Activated CD4-positive, alpha-beta T cell treated with anti-CD3 and anti-CD28 coated beads for 36 hours (primary cell): ENCODE results near the gene LRRC8E. TPM values are rescaled to one million over a fixed set of nuclear protein-coding genes. Genes with fewer than 3 reads are reported as not detected.

ENCODE experiments used
- ATAC-seq: fragments of 200-7000 bp; cut with Tn5 transposase; one replicate; pipeline ENCODE4 v1.10.0; 2021; ENCODE audit warnings: mild to moderate bottlenecking, moderate library complexity
- CTCF ChIA-PET: fragments of 350-600 bp; sonication (Branson Sonifier 250); formaldehyde crosslinking; loops from one replicate; lab custom pipeline; 2021; ENCODE audit warnings: antibody characterized with exemption; lab: Charles Lee
- POLR2A ChIA-PET: fragments of 350-600 bp; sonication (Branson Sonifier 250); formaldehyde crosslinking; loops from one replicate; lab custom pipeline; 2021; ENCODE audit warnings: antibody characterized with exemption, inconsistent platforms; lab: Charles Lee
- DNase-seq: peaks from one replicate; pipeline ENCODE4 v3.0.0-alpha.2; 2020
- H3K27ac Mint-ChIP-seq: one replicate; pipeline ENCODE4 v1.8.0; 2021; ENCODE audit warnings: mixed read lengths
- H3K27me3 Mint-ChIP-seq: one replicate; pipeline ENCODE4 v1.8.0; 2021; ENCODE audit warnings: mixed read lengths
- H3K36me3 Mint-ChIP-seq: one replicate; pipeline ENCODE4 v1.8.0; 2021; ENCODE audit warnings: low read depth, mixed read lengths
- H3K4me1 Mint-ChIP-seq: one replicate; pipeline ENCODE4 v1.8.0; 2021; ENCODE audit warnings: mixed read lengths
- H3K4me3 Mint-ChIP-seq: one replicate; pipeline ENCODE4 v1.8.0; 2021; ENCODE audit warnings: mild to moderate bottlenecking, moderate library complexity, mixed read lengths
- H3K9me3 Mint-ChIP-seq: one replicate; pipeline ENCODE4 v1.8.0; 2021; ENCODE audit warnings: low read depth, mixed read lengths
- intact Hi-C, 2 experiments: fragments of 100-400 bp; cut with DNase I in 1 of 2; cut with micrococcal nuclease in 1 of 2; formaldehyde crosslinking; loops; one replicate each; pipeline versions ENCODE4 v1.14.2 to v1.15.1; 2022 to 2024; cut with DNase I, micrococcal nuclease
- total RNA-seq, 2 experiments: library from RNA; stranded (reverse); gene quantifications; one replicate each; pipeline ENCODE4 v1.2.3, GENCODE V29; 2021

Gene LRRC8E
- total RNA-seq, 2 experiments from 2014 or later, result not detected

DNA sequence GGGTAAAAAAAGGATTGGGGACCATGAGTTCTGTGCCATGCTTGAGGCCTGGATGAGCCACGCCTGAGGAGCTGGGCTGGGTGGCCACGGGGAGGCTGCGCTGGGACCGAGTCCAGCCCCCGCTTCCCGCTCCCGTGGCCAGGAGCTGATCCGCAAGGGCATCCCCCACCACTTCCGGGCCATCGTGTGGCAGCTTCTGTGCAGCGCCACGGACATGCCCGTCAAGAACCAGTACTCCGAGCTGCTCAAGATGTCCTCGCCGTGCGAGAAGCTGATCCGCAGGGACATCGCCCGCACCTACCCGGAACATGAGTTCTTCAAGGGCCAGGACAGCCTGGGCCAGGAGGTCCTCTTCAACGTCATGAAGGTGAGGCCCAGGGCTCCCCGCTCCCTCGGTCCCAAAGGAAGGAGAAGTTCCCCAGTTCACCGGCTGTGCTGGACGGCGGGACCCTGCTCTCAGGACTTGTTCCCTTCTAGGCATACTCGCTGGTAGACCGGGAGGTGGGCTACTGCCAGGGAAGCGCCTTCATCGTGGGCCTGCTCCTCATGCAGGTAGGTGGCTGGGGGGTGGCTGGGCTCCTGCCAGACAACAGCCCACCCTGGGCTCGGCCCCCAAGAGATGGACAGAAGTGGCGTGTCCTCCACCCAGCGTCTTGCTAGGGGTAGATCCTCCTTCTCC lies 39.4 kb upstream of the LRRC8E start:
- Mint-ChIP-seq H3K9me3 (no peaks in the 10 kb centered on the region), H3K4me3 (no peak overlapping the region), H3K4me1 (peaks cover 3% of the 10 kb centered on the region), H3K36me3 (no peaks in the 10 kb centered on the region), H3K27ac (no peak overlapping the region), H3K27me3 (no peaks in the 10 kb centered on the region)
- intact Hi-C loops, result no loop called here
- CTCF ChIA-PET, result no interaction called here
- POLR2A ChIA-PET, result no interaction called here
- ATAC-seq (no peak), DNase-seq (no peak)

DNA sequence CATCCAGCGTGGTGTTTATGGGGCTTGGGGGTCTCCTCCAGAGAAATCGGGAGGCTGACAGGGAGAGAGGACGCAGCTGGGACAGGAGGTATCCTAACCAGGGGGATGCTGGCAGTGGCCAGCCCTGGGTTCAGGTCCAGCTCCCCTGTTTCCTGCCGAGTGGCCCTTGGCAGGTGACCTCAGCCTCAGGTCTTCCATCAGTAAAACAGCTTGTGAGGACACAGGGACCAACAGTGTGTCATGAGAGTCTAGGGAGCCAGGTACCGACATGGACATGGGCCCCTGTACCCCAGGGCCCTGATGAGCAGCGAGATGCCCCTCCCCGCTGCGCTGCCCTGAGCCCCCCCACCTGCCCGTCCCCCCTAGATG lies 38.7 kb upstream of the LRRC8E start:
- CTCF ChIA-PET, result interaction anchor here (0.8 kb wide), 1 partner anchor 19 kb away, joined by 3 read pairs; the partner anchor contains the start of gene EVI5L
- H3K9me3 Mint-ChIP-seq, result no peaks in the 10 kb centered on the region
- ATAC-seq, result no peak

DNA sequence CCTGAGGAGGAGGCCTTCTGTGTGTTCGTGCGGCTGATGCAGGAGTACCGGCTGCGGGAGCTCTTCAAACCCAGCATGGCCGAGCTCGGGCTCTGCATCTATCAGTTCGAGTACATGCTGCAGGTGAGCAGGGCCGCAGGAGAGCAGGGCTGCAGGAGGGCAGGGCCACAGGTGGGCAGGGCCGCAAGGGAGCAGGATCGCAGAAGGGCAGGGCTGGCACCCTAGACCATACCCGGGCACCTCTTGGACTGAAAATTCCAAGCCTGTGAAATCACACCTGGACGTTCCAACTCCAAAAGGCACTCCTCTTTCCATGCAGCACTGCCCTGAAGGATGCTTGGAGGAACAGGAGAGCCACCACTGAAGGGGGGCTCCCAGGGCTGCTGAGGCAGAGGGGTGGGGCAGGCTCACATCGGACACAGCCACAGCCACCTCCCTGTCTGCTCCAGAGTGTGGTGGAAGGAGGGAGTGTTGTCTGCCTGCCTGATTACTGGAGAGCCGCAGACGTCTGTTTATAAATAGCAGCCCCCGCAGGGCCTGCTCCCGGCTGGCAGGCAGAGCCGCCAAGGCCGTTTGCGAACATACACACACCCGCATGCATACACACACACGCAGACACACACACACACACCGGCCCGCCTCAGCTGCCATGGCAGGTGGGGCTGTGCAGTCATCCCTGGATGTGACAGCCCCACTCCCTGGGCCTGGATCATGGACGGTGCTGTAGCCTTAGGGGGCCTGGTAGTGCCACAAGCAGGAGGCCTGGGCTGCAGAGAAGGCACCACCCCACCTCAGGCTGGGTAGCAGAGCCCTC lies 38.1 kb upstream of the LRRC8E start:
- ChIA-PET POLR2A (no interaction called here), CTCF (interaction anchor here (0.5 to 0.8 kb wide), 2 partner anchors 20 to 198 kb away, joined by 3 read pairs; partner anchors contain the start of gene EVI5L)
- ATAC-seq (no peak), DNase-seq (no peak)
- Mint-ChIP-seq H3K27ac (no peak overlapping the region), H3K4me3 (no peak overlapping the region), H3K36me3 (no peaks in the 10 kb centered on the region), H3K9me3 (no peaks in the 10 kb centered on the region), H3K27me3 (no peaks in the 10 kb centered on the region), H3K4me1 (peaks cover 3% of the 10 kb centered on the region)
- intact Hi-C loops, result loop anchor here in 1 of 2 experiments (5.0 kb wide), 1 partner anchor 72 kb away; the partner anchor contains the start of gene SNAPC2

More for the DNA sequence above, 38.7 kb upstream of the LRRC8E start:
- Mint-ChIP-seq H3K36me3 (no peaks in the 10 kb centered on the region), H3K27me3 (no peaks in the 10 kb centered on the region), H3K4me3 (no peak overlapping the region), H3K27ac (no peak overlapping the region), H3K4me1 (peaks cover 3% of the 10 kb centered on the region)
- intact Hi-C loops, result no loop called here
- DNase-seq, result no peak
- POLR2A ChIA-PET, result no interaction called here

DNA sequence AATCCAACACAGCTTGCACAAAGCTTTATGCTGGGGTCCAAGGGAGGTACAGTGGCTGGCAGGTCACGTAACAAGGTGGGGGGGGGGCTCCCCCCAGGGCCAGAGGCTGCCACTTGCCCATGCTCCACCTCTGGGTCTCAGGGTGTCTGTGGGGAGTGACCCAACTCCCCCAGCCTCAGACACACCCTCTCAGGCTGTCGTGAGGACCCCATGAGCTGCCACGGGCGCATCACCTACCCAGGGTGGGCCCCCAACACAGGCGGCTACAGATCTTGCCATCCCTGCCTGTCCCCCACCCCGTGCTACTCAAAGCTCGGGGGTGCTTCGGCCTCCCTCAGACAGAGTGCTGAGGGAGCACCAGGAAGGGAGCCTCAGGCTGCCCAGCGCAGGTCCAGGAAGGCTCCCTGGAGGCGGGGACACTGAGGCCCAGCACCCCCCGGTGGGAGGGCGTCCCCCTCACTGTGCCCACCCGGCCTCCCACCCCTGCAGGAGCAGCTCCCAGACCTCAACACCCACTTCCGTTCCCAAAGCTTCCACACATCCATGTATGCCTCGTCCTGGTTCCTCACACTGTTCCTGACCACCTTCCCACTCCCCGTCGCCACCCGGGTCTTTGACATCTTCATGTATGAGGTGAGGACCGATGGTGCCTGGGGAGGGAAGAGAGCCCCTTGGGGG lies 37.2 kb upstream of the LRRC8E start:
- no peaks in the 10 kb centered on the region for H3K27me3 Mint-ChIP-seq
- no peak overlapping the region for H3K27ac Mint-ChIP-seq
- intact Hi-C loops, result loop anchor here in 1 of 2 experiments (5.0 kb wide), 1 partner anchor 71 kb away; the partner anchor contains the start of gene SNAPC2
- H3K4me1 Mint-ChIP-seq, result peaks cover 3% of the 10 kb centered on the region
- no peaks in the 10 kb centered on the region for H3K36me3 Mint-ChIP-seq
- ChIA-PET CTCF (interaction anchor here (0.5 kb wide), 1 partner anchor 199 kb away, joined by 3 read pairs; no protein-coding TSS in a partner anchor), POLR2A (no interaction called here)
- no peaks in the 10 kb centered on the region for H3K9me3 Mint-ChIP-seq
- H3K4me3 Mint-ChIP-seq, result no peak overlapping the region
- no peak for DNase-seq
- ATAC-seq, result no peak

DNA sequence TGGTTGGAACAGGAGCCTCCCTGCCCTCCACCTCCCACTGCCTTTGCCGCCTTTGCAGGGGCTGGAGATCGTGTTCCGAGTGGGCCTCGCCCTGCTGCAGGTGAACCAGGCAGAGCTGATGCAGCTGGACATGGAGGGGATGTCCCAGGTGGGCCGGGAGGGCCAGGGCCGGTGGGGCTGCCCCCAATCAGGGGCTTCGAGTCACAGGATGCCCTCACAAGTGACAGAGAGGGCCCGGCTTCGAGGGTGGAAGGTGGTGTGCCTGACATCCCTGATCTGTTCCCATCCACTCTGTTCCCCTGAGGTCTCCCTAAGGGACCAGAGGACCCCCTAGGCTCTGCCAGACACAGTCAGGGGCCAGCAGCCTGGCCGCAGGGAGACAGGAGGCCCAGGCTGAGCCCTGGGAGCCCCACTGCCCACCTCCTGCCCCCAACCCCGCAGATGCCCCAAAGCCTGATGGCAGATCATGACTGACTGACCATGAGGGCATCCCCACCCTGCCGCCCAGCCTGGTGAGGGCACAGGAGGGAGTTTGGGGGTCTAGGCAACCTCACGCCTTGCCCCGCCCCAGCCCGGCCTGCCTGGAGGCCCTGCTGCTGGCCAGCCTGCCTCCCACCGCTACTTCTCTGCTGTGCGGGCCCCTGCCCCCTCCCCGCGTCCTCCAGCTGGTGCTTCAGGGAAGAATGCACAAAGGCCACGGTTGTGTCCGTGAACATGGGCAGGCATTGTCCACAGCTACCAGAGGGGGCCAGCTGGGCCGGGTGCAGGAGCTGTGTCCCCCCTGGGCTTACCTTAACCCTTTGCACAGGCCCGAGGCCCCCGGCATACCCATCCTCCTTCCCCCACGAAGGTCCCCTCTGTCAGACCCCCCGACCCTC lies 36.4 kb upstream of the LRRC8E start:
- no peaks in the 10 kb centered on the region for H3K9me3 Mint-ChIP-seq
- H3K36me3 Mint-ChIP-seq, result no peaks in the 10 kb centered on the region
- ChIA-PET POLR2A (no interaction called here), CTCF (interaction anchor here (0.6 to 2.2 kb wide), 10 partner anchors 18 to 329 kb away, joined by 3 to 15 read pairs (median 3); no protein-coding TSS in a partner anchor)
- ATAC-seq, result no peak
- no peak overlapping the region for H3K27ac Mint-ChIP-seq
- intact Hi-C loops, result loop anchor here in 1 of 2 experiments (5.0 kb wide), 1 partner anchor 70 kb away; the partner anchor contains the start of gene SNAPC2
- no peaks in the 10 kb centered on the region for H3K27me3 Mint-ChIP-seq
- no peak for DNase-seq
- H3K4me3 Mint-ChIP-seq, result no peak overlapping the region
- H3K4me1 Mint-ChIP-seq, result peaks cover 3% of the 10 kb centered on the region

DNA sequence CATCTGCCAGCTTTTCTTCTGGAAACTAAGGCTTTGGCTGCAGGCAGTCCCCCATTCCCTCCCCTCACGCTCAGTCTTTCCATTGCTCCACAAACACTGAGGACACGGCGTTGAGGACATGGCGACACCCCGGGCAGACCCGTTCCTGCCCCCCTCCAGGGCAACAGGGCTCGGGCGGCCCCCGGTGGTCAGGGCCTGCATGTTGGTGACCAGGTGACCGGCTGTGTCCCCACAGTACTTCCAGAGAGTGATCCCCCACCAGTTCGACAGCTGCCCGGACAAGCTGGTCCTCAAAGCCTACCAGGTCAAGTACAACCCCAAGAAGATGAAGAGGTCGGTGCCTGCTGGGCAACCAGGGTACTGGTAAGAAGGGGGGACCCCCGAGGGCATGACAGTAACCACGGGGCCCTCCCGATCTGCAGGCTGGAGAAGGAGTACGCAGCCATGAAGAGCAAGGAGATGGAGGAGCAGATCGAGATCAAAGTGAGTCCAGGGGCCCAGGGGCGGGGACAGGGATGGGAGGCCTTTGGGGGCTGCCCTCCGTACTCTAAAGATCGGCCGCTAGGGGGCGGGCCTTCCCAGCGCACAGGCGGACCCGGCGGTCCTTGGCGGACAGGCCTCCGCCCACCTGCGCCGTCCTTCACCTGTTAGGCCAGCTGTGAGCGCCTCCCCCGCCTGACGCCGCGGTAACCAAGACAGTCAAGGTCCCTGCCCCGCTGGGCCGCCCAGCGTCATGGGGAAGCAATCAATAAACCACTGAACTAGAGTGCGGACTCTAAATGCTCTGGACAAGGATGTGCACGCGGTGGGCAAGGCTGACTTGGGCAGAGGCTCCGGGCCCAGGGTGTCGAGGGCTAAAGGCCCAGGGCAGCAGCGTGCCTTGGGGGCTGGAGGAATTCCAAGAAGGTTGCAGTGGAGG lies 35.2 kb upstream of the LRRC8E start:
- no peak overlapping the region for H3K4me3 Mint-ChIP-seq
- ChIA-PET POLR2A (no interaction called here), CTCF (interaction anchor here (0.6 to 2.2 kb wide), 12 partner anchors 9 to 214 kb away, joined by 3 to 15 read pairs (median 3); no protein-coding TSS in a partner anchor)
- H3K27ac Mint-ChIP-seq, result no peak overlapping the region
- ATAC-seq (peak; percentile 89), DNase-seq (peak; percentile 85)
- peaks cover 3% of the 10 kb centered on the region for H3K4me1 Mint-ChIP-seq
- H3K36me3 Mint-ChIP-seq, result no peaks in the 10 kb centered on the region
- H3K27me3 Mint-ChIP-seq, result no peaks in the 10 kb centered on the region
- intact Hi-C loops, result loop anchor here (1.0 to 5.0 kb wide), 2 partner anchors 69 to 72 kb away; partner anchors contain the start of gene SNAPC2 (in 1 of the 2)
- no peaks in the 10 kb centered on the region for H3K9me3 Mint-ChIP-seq

DNA sequence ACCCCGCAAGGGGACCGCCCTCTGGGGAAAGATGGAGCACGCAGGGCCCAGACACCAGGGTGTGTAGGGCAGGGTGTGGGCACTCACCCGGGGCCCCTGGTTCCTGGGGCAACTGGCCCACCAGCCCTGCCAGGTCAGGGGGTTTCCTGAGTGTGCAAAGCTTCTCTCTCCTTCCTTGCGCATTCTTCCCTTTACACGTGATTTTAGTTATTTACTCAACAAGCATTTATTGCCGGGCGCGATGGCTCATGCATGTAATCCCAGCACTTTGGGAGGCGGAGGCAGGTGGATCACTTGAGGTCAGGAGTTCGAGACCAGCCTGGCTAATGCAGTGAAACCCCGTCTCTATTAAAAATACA lies 34.6 kb upstream of the LRRC8E start:
- Mint-ChIP-seq H3K36me3 (no peaks in the 10 kb centered on the region), H3K9me3 (no peaks in the 10 kb centered on the region), H3K27me3 (no peaks in the 10 kb centered on the region), H3K27ac (no peak overlapping the region), H3K4me3 (no peak overlapping the region), H3K4me1 (peaks cover 3% of the 10 kb centered on the region)
- POLR2A ChIA-PET, result no interaction called here
- no peak for DNase-seq
- intact Hi-C loops, result loop anchor here (1.0 to 5.0 kb wide), 2 partner anchors 69 to 72 kb away; partner anchors contain the start of gene SNAPC2 (in 1 of the 2)
- CTCF ChIA-PET, result interaction anchor here (0.6 to 2.2 kb wide), 6 partner anchors 16 to 76 kb away, joined by 3 to 15 read pairs (median 3); no protein-coding TSS in a partner anchor
- no peak for ATAC-seq

DNA sequence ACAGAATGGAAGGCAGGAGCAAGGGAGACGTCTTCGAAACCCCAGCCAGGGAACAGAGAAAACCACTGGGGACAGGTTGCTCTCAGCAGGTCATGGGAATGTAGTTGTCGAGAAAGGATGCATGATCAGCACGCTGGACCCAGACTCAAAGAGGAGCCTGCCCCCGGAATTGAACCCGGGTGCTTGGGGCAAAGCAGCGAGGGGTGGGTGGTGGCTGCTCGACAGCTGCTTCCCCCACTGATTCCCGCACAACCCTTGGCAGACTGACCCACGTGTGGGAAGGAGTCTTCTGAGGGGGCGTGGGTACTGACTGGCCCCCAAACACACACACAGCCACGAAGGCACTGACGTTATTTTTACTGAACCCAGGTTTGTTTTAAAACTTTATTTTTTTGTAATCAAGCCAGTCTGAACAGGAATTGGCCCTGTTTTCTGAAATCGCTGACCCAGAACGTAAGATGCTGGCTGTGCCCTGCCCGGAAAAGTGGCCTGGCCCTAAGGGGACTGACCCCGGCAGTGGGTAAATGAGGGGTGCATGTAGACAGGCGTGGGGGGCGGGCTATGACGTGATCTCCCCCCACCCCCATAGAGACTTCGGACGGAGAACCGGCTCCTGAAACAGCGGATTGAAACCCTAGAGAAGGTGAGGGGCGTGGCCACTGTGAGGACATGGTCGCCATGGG lies 32.7 kb upstream of the LRRC8E start:
- ChIA-PET CTCF (interaction anchor here (1.0 kb wide), 1 partner anchor 14 kb away, joined by 4 read pairs; no protein-coding TSS in a partner anchor), POLR2A (no interaction called here)
- intact Hi-C loops, result no loop called here
- DNase-seq (no peak), ATAC-seq (no peak)
- Mint-ChIP-seq H3K4me3 (no peak overlapping the region), H3K9me3 (no peaks in the 10 kb centered on the region), H3K4me1 (peaks cover 3% of the 10 kb centered on the region), H3K27me3 (no peaks in the 10 kb centered on the region), H3K36me3 (no peaks in the 10 kb centered on the region), H3K27ac (no peak overlapping the region)

DNA sequence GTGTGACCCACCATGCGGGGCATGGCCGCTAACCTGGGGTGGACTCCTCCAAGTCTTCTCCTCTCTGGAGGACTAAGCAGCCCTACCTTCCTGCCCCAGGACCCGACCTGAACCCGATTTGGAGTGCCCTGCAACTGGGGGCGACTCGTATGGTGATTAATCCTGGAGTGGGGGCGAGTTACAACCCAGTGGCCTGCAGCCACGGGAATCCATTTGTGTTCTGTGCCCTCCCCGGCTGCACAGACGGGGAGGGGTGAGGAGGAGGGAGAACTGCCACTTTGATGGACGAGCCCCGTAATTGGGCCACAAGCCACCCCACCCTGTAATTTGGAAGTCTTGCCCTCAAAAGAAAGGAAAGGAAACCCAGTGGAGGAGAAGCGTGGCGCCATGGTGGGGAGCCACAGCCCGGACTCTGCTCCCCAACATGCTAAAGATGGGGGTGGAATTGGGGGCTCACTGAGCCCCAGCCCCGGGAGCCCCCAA lies 32.2 kb upstream of the LRRC8E start:
- ChIA-PET POLR2A (no interaction called here), CTCF (interaction anchor here (1.0 kb wide), 1 partner anchor 13 kb away, joined by 4 read pairs; no protein-coding TSS in a partner anchor)
- peaks cover 3% of the 10 kb centered on the region for H3K4me1 Mint-ChIP-seq

More for the DNA sequence above, 32.2 kb upstream of the LRRC8E start:
- Mint-ChIP-seq H3K27me3 (peaks cover 3% of the 10 kb centered on the region), H3K9me3 (no peaks in the 10 kb centered on the region), H3K27ac (no peak overlapping the region), H3K36me3 (no peaks in the 10 kb centered on the region), H3K4me3 (no peak overlapping the region)
- ATAC-seq, result no peak
- no peak for DNase-seq
- intact Hi-C loops, result no loop called here
